HG02852 (cell line): Measurements from ENCODE around the gene SEMA6D.

Experiments used
- ATAC-seq: cut with Tn5 transposase; IDR thresholded peaks from one replicate; pipeline ENCODE4 v1.9.1; 2021; ENCODE audit warnings: mild to moderate bottlenecking, moderate library complexity; ENCODE audit not compliant: unreplicated experiment

Gene SEMA6D, protein sequence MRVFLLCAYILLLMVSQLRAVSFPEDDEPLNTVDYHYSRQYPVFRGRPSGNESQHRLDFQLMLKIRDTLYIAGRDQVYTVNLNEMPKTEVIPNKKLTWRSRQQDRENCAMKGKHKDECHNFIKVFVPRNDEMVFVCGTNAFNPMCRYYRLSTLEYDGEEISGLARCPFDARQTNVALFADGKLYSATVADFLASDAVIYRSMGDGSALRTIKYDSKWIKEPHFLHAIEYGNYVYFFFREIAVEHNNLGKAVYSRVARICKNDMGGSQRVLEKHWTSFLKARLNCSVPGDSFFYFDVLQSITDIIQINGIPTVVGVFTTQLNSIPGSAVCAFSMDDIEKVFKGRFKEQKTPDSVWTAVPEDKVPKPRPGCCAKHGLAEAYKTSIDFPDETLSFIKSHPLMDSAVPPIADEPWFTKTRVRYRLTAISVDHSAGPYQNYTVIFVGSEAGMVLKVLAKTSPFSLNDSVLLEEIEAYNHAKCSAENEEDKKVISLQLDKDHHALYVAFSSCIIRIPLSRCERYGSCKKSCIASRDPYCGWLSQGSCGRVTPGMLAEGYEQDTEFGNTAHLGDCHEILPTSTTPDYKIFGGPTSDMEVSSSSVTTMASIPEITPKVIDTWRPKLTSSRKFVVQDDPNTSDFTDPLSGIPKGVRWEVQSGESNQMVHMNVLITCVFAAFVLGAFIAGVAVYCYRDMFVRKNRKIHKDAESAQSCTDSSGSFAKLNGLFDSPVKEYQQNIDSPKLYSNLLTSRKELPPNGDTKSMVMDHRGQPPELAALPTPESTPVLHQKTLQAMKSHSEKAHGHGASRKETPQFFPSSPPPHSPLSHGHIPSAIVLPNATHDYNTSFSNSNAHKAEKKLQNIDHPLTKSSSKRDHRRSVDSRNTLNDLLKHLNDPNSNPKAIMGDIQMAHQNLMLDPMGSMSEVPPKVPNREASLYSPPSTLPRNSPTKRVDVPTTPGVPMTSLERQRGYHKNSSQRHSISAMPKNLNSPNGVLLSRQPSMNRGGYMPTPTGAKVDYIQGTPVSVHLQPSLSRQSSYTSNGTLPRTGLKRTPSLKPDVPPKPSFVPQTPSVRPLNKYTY

DNA sequence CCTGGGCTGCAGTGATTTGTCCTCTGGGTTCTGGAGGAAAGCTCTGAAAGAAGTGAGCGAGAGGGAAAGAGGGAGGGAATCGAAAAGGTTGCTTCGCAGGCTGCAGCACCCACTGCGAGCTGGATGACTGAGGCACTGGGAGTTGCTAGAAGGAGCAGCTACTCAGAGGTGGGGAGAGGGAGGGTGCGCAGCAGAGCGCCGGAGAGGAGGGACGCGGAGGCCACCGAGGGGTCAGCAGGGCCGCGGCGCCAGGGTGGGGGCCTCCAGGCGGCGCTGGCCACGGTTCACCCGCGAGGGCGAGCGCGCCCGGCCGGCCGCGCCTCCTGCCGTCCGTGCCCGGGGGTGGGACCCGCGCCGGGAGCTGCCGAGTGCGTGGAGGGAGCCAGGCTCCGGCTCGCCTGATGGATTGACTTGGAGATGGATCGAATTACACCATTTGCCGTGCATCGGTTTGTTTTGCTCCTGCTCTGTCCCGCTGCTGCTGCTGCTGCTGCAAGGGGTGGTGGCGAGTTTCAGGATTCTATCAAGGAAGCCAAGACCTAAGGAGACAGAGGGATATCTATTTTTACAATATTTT, at the start of gene SEMA6D:
TSS of gene SEMA6D (plus strand) at position 470 of the 577 bp plus-strand sequence. CDS start 42,294 bp downstream, outside the sequence.
- no peak for ATAC-seq

DNA sequence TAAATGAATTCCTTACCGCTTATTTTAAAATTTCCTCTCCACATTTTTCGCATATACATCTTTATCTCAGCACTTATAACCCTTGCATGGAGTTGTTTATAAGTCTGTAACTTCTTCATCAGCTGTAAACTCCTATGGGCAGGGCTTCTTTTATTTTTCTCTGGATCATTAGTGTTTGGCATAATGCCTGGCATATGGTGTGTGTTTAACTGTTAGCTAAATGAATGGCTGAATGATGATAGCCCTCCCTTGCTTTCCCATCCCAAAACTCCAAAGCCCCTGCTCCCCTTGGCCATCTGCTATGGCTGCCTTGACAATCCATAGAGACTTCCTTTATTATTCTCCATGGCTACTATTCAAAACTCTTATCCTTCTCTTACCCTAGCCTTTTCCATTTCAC, 48.1 kb upstream of the SEMA6D start:
- no peak for ATAC-seq

DNA sequence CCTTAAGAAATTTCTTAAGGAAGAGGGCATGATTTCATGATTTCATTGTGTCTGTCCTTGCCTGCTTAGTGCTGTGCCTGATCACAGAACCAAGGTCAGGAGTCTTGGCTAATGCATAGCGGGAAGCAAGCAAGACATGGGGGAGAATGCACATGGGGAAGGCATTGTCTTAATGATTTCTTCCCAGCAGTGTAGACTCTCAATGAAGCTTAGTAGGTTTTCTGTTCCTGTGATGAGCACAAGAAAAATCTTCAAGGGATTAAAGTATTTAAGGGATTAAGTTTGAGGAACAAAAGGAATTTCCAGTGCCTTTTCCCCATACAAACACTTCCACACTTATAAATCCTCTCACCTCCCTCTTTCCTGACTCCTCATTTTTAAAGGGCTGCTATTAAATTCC, 46.9 kb upstream of the SEMA6D start:
- ATAC-seq = no peak

DNA sequence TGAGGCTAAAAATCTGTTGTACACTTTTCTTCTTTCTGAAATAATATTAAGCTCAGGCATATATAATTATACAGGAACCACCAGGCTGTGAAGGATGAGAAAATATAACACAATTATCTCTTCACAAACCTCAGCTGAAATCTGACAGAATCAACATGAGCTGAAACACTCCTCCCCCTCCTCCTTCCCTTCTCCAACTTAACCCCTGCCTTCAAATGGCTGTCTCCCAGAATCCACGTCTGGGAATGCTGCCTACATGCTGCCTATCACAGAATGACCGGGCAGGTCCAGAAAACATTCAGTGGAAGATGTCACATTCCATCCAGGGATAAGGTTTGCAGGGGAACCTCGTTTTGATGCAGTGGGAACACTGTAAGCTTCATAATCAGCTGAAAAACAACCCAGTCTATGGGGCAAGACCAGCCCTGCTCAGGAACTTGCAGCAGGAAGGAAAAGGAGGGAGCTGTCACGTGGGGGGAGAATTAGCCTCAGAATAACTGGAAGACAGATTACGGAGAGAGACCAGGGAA, 44.0 kb upstream of the SEMA6D start:
- no peak for ATAC-seq

DNA sequence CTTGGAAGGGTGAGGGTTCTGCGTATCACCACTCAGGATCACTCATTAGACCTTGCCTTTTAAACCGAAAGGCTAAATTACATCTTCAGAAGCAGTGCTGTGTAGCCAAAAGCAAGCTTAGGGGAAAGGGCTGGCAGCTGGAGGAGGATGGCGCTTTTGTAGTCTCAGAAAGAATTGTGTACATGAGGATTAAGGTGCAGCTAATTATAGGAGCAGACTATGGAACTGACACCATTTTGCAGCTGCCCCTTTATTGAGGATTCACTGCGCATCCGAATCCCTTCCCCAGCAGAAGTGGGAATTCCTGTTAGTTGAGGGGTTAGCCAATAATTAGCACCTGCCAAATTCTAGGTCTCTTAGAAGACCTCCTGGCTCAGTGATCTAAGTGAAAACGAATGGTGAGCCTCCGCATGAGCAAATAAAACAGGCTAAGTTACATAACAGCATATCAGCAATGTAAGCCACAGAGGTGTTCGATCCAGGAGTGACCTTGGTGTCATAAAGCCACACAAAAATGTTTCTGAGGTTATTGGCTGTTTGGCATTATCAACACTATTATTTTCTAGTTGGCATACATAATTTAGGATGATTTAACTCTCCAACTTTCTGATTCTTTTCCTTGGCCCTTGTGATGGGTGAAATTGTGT, 42.6 kb upstream of the SEMA6D start:
- no peak for ATAC-seq

DNA sequence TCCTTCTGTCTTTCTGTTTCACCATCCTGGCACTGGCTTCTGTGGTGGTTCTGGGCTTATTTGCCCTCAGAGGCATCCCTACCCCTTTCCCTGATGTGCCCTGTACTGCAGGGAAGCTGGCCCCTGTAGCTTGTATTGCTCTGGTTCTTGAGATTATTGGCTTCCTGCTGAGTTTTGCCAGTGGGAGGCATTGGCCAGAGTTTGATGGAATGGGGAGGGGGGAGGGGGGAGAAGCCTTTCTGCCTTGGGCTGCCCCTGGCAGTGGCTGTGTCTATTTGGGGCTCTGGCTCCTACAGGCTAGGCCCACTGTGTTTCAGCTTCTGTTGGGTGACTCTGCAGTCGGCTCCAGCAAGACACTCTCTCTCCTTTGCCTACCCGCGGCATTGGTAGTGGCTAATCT, 41.6 kb upstream of the SEMA6D start:
- ATAC-seq = no peak

DNA sequence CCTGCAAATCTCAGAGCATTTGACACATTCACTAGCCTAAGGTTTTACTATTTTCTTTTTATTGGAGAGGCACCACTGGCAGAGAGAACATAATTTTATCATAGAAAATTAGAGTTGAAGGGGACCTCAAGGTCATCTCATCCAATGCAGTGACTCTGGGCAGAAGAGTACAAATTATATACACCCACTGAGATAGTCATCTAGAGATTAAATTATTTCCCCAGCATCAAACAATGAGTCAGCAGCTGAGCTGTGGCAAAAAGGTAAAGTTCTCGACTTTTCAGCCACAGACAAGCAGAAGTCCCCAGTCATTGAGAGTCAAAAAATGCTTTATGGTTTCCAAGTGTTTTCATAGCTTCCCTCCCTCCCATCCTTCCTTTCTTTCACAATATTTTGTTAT, 39.3 kb upstream of the SEMA6D start:
- ATAC-seq = no peak

DNA sequence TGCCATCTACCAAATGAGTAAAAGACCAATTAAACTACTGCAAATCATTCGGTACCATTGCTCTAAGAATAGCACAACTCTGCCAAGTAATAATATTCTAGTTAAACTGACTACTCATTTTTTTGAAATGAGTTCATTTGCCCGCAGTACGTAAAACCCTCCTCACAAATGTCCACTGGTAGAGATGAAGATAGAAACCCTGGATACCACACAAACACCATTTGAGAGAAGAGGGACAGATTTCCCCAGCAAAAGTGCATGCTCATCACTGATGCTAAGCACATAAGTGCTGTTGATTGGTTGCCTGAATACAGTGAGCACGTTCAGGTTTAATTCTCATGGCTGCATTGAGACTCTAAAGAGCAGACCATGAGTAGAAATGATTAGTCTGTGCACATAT, 34.6 kb upstream of the SEMA6D start:
- ATAC-seq = no peak

DNA sequence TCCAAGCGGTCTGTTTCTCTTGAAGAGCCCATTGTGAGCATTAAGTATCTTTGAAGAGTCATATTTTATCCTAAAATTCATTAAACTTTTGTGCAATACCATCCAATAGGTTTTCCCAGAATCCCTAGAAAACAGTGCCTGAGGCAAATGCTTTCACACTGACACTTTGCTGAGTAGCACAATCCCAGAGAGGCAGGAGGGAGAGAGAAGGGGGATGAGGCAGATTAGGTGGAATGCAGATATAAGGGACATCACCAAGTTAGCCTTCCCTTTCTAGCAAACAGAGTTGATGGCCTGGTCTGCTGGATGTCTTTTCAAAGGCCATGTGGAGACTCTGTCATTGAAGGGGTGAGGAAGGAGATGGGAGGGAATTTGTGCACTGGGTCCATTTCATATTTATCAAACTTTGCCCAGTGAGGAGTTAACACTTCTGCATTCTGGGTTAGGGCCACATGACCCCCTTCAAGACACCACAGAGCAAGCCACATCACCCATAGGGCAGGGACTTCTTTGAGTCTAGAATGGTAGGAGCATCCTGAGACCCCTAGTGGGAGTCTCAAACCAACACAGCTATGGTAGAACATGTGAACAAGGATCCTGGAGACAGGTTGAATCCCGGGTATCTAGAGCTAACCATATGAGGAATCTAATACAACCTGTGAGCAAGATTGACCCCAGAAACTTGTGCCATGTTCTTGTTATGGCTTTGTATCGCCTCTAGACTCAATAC, 32.0 kb upstream of the SEMA6D start:
- ATAC-seq = no peak

DNA sequence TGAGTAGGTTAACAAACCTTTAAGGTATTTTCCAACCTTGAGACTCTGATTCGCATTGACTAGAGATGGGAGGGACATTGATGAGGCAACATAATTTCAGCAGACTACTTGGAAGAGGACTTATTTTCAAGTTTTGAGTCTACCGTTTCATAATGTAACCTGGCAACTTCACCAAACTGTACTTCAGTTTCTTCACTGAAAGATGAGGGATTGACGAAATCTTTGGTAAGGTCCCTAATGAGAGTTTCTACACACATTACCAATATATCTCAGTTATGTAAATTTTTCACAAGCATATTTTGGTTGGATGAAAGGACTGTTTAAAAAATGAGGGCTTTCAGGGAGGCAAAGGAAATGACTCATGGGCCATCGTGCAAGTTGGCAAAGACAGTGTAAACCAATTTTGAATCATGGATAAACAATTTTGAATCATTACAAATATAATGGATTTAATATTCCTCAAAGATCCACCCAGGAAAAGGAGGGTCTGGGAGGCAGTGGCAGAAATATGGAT, 28.7 kb upstream of the SEMA6D start:
- no peak for ATAC-seq

DNA sequence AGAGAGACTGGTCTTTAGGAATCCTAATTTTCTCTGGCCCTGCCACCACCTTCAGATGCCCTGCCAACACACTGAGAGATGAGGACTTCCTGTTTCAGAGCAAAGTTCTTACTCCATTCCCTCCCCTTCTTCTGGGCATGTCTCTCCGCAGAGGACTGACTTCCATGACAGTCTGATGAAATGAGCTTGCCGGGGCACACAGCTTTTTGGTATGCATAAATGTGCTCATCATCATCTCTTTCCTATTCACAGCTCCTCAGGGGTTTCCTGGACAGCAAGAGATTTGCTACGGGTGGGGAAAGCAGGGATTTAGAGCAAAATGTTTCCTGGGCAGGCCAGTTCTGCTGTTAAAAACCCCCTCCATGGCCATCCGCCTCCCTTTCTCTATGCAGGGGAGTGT, 27.6 kb upstream of the SEMA6D start:
- ATAC-seq = no peak

DNA sequence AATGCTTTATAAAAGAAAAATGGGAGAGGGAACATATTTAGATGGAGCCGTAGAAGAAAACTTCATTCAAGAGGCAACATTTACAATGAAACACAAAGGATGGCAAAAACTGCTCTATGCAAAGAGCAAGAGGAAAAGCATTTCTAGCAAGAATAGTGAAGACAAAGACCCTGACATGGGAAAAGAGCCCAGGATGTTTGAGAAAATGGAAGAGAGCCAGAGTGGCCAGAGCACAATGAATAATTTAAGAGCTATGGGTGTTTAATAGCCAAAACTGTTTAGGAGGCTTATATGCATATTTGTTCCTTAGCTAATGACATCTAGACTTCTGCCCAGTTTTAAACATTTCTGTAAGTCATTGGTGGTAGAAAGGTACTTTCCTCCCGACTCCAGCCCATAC, 25.4 kb upstream of the SEMA6D start:
- no peak for ATAC-seq

DNA sequence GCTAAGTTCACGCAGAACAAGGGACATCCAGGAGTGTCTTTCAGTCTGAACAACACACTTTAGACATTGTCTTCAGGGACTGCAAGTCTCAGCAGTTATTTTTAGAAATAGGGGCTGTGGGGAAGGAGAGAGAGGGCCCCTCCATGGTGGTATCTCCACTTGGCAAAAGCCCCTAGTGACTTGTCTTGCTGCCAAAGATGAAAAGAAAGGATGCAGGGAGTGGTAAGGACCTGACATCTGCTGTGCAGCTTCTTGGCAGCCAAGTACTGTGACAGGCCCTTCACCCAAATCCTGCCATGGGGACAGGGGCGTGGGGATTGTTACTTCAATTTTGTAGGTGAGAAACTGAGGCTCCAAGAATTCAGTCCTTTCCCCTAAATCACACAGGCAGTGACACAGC, 21.0 kb upstream of the SEMA6D start:
- no peak for ATAC-seq

DNA sequence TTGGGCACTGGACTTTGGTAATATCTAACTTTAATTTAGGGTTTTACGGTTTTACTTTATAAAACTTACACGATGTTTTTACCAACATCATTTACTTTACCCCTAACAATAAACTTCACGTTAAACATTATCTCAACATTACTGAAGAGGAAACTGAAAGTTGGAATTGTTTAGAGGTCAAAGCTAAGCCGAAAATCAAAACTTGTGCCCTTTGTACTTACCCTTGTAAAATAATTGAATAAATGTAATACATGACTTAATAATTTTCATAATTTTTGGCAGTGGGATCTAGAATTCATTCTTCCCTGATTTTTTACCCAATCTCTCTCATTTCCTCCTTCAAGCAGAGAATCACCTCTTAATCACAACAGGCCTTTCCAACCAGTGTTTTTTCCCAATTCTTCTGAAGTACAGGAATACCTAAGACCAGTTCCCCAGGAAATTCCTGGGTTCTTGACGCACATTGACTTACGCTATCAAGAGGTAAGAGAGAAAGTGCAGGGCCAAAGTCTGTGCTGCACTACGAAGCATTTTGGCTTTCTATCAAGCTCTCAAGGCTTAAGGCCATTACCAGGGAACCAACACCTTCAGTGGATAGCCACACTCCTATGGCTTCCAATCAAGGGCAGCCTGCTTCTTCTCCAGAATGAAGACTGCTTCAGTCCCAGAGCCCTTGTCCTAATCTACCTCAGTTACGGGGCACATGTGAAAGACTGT, 11.9 kb upstream of the SEMA6D start:
- ATAC-seq = no peak

DNA sequence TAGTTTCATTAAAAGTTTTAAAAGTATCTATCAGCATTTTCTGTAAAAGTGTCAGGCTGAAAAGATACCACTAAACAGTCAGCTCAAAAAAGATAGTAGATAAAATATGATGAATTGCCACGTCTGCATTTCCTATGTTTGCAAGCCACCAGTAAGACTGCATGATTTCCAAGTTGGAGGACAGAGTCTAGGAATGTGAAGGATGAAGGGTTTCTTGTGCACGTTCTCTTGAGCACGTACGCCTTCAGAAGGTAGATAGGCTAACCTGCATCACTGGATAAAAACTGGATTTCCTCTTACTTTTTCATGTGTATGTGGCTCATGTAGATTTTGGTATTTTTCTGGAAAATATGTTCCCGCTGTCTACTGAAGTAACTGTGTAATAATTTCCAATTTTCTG, 9.9 kb upstream of the SEMA6D start:
- ATAC-seq = no peak

DNA sequence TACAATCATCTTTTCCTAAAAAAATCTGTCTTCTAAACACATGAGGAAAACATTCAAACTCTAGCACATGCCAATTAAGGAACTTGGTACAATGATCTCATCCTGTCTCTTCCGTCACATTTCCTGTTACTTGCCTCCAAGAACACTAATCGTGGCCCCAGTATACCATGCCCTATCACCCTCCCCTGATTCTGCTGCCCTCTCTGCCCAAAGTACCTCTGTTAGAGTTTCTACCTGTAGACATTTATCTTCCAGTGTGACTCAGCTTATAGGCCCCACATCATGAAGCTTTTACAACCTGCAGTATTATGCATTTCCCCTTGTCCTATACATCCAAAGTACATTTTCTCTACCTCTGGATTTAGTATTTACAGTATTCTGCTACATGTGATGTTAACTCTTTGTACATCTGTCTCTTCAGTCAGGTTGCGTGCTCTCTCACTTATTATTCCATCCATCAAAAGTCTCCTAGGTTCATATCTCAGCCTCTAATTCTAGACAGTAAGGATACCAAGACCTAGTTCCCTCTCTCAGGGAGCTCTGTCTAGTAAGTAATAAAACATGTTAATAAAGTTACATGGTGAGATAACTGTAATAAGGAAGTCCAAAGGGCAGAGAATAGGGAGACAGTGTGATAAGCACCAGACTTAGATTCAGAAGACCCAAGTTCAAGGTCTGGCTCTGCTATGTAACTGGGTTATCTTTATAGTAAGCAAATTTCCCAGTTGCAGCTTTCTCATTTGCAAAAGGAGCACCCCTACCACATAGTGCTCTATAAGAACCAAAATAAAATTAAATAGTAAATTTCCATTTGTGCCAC, 8.9 kb upstream of the SEMA6D start:
- no peak for ATAC-seq

DNA sequence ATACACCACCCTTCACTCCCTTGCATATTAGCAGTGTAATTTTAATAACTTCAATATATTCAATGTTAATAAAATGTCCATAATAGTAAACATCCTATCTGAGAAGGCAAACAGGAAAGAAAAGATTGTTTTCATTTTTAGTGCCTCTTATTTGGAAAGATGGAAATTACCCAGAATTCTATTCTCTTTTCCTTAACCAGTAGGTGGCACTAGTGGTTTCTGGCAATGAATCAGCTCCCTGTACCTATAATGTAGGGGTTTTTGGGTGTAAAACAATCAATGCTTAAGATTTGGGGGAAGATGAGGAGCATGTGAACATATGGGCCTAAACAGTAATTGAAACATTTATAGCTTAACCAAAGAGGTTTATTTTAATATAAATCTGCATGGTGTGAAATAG, 5.7 kb upstream of the SEMA6D start:
- ATAC-seq = no peak

DNA sequence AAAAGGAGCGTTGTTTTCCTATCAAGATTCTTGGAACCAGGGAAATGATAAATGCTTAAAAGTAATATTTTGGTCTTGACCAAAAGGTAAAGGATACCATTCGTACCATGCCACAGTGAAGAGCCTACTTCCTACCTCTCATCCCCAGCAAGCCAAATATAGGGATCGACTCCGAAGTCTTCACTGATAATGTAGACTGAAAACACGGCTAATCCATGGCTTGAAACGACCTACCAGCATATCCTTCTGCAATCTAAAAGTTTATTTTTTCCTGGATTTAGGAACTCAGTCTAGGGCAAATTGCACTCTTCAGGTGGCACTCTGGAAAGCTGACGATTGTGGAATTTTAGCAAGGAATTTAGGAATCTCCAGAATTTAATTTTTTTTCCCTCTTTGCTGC, 1.9 kb upstream of the SEMA6D start:
- ATAC-seq = no peak
